Measurements from ENCODE around the gene SH3PXD2A.

GRCh38 chr10:103696094-103696410 lies 159.3 kb downstream of the SH3PXD2A start:
- TF ChIP-seq, protein P1, sequence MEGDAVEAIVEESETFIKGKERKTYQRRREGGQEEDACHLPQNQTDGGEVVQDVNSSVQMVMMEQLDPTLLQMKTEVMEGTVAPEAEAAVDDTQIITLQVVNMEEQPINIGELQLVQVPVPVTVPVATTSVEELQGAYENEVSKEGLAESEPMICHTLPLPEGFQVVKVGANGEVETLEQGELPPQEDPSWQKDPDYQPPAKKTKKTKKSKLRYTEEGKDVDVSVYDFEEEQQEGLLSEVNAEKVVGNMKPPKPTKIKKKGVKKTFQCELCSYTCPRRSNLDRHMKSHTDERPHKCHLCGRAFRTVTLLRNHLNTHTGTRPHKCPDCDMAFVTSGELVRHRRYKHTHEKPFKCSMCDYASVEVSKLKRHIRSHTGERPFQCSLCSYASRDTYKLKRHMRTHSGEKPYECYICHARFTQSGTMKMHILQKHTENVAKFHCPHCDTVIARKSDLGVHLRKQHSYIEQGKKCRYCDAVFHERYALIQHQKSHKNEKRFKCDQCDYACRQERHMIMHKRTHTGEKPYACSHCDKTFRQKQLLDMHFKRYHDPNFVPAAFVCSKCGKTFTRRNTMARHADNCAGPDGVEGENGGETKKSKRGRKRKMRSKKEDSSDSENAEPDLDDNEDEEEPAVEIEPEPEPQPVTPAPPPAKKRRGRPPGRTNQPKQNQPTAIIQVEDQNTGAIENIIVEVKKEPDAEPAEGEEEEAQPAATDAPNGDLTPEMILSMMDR (IDR thresholded peaks at IDR 0.05) = no peak
- no peak for TF ChIP-seq POLR2AphosphoS5 (IDR thresholded peaks at IDR 0.05)
- no peak for TF ChIP-seq EP300 (IDR thresholded peaks at IDR 0.05)
- no peak for TF ChIP-seq POLR2A (IDR thresholded peaks at IDR 0.05)
